Right cardiac atrium (tissue), 5 donors: Measurements from ENCODE around the gene RNF181. TPM values are rescaled to one million over a fixed set of nuclear protein-coding genes. Genes with fewer than 3 reads are reported as not detected.
"Not testable (repeated sequence)": the region's sequence is repeated elsewhere in the genome, so short reads cannot be mapped to it uniquely, and the experiment has no call there.

Experiments
- ATAC-seq, 2 donors: fragments of 200-7000 bp; cut with Tn5 transposase; one replicate each; pipeline versions ENCODE4 v1.8.0 to v1.9.1; 2020; ENCODE audit warnings: moderate library complexity in 2 of 2, mild to moderate bottlenecking in 1 of 2
- DNase-seq, 3 donors: peaks; one replicate each; pipeline ENCODE4 v3.0.0-alpha.2; 2020
- H3K27ac ChIP-seq: one replicate; pipeline ENCODE4 v1.5.1; 2013; ENCODE audit warnings: mild to moderate bottlenecking, low read length, control low read depth, moderate library complexity
- H3K27me3 ChIP-seq: one replicate; pipeline ENCODE4 v1.6.1; 2013; ENCODE audit not compliant: control insufficient read depth, insufficient read depth
- H3K4me1 ChIP-seq: one replicate; pipeline ENCODE4 v1.6.1; 2013; ENCODE audit warnings: low read length; ENCODE audit not compliant: control insufficient read depth, insufficient read depth
- H3K4me3 ChIP-seq: one replicate; pipeline ENCODE4 v1.5.1; 2013; ENCODE audit warnings: low read length, control low read depth
- H3K9me3 ChIP-seq: one replicate; pipeline ENCODE4 v1.6.1; 2013; ENCODE audit warnings: low read length; ENCODE audit not compliant: control insufficient read depth
- WGBS: extraction: QIAGEN DNeasy Blood & Tissue Kit; methylation state at CpG from one replicate; pipeline ENCODE4 v1.1.7; 2013; 5-methylcytosine and 5-hydroxymethylcytosine counted together
- intact Hi-C, 4 donors: fragments of 100-400 bp; cut with DNase I; formaldehyde crosslinking; loops; one replicate each; pipeline versions ENCODE4 v1.11.0 to v1.14.0; 2022 to 2023
- polyA plus RNA-seq: library from polyadenylated mRNA; stranded (reverse); fragments of 200-250 nt; gene quantifications from one replicate; pipeline ENCODE4 v1.2.3, GENCODE V29; 2013
- total RNA-seq, 4 donors: library from RNA; stranded (reverse); fragmentation: NEBNext Ultra II Directional; extraction: Animal tissue kit (Norgen Biotek cat#: 25700); gene quantifications; one replicate each; pipeline ENCODE4 v1.2.1, GENCODE V29; 2021
- donor health status: healthy with polysubstance abuse.
- donor health status: DM: no; HTN: yes; CAD: no.
- donor health status: DM: no; HTN: no; CAD: no.
- donor health status: DM: no; HTN: yes; CAD: no; lungs with severe emphysema.
- donor health status: DM: yes; HTN: yes; CAD: no.

RNF181 gene
- total and polyA plus RNA-seq, 5 donors, result 96.1 to 169 (median 108) TPM

DNA sequence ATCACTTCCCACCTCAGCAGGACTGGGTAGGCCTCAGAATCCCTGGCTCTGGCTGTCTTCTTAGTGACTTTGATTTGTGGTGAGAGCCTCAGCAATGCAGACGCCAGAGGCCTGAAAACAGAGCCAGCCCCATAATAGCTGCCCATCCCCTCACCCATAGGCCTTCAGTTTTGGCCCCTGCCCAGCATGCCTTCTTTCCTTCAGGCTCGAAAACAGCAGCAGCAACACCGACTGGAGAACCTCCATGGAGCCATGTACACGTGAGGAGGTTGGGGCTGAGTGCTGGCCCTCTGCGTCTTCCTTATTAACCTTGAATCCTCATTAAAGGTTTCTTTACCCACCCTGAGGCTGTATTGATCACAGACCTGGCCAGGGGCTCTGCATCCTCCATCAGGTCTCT lies 1.7 kb downstream of the RNF181 start:
- Histone ChIP-seq H3K27me3 (no peaks in the 10 kb centered on the region), H3K4me1 (peaks cover 14% of the 10 kb centered on the region), H3K4me3 (no peak overlapping the region), H3K27ac (no peak overlapping the region), H3K9me3 (no peaks in the 10 kb centered on the region)
- WGBS, result 72% methylated on average over 5 of the region's 5 CpGs
- intact Hi-C loops, result no loop called here
- no peak for ATAC-seq
- DNase-seq, result no peak

GRCh38 chr2:85598594-85599340 lies 3.2 kb downstream of the RNF181 start:
- DNase-seq, result peak in 1 of 3 donors; percentile 26

GRCh38 chr2:85599468-85600234 lies 4.1 kb downstream of the RNF181 start:
- H3K4me1 ChIP-seq, result peaks cover 15% of the 10 kb centered on the region
- no peaks in the 10 kb centered on the region for H3K9me3 ChIP-seq
- DNase-seq (peak in 1 of 3 donors; percentile 49), ATAC-seq (no peak)
- no peak overlapping the region for H3K27ac ChIP-seq
- no peaks in the 10 kb centered on the region for H3K27me3 ChIP-seq
- intact Hi-C loops, result loop anchor here in 2 of 4 donors (5.0 kb wide), 1 partner anchor 37 kb away; the partner anchor contains the start of gene GGCX (in 2 of the 2)
- H3K4me3 ChIP-seq, result no peak overlapping the region
- 61% methylated on average over 17 of the region's 17 CpGs for WGBS

More at GRCh38 chr2:85598594-85599340, 3.2 kb downstream of the RNF181 start:
- no peak for ATAC-seq
- no peaks in the 10 kb centered on the region for H3K9me3 ChIP-seq
- H3K4me3 ChIP-seq, result no peak overlapping the region
- WGBS, result 73% methylated on average over 14 of the region's 14 CpGs
- peaks cover 15% of the 10 kb centered on the region for H3K4me1 ChIP-seq
- intact Hi-C loops, result no loop called here
- H3K27me3 ChIP-seq, result no peaks in the 10 kb centered on the region
- no peak overlapping the region for H3K27ac ChIP-seq

DNA sequence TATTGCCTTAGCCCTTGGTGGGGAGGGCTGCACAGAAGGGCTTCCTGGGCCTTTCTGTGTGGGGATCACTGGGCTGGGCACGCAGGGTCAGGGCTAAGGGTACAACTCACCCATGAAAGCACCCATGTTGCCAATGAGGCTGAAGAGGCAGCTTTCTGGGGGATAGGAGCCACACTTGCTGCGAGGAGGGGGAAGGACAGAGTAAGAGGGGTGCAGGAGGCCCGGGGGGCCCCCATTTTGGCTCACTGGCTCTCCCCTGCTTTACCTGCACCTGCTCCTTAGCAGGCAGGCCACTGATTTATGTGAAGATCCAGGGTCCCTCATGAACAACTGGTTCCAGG lies 4.7 kb downstream of the RNF181 start:
- intact Hi-C loops, result loop anchor here in 2 of 4 donors (5.0 kb wide), 1 partner anchor 38 kb away; the partner anchor contains the start of gene GGCX (in 2 of the 2)
- no peak overlapping the region for H3K27ac ChIP-seq
- no peak overlapping the region for H3K4me3 ChIP-seq
- H3K27me3 ChIP-seq, result no peaks in the 10 kb centered on the region
- peaks cover 14% of the 10 kb centered on the region for H3K4me1 ChIP-seq
- WGBS, result 88% methylated on average over 3 of the region's 3 CpGs
- DNase-seq, result peak in 1 of 3 donors; percentile 36
- H3K9me3 ChIP-seq, result no peaks in the 10 kb centered on the region
- no peak for ATAC-seq

DNA sequence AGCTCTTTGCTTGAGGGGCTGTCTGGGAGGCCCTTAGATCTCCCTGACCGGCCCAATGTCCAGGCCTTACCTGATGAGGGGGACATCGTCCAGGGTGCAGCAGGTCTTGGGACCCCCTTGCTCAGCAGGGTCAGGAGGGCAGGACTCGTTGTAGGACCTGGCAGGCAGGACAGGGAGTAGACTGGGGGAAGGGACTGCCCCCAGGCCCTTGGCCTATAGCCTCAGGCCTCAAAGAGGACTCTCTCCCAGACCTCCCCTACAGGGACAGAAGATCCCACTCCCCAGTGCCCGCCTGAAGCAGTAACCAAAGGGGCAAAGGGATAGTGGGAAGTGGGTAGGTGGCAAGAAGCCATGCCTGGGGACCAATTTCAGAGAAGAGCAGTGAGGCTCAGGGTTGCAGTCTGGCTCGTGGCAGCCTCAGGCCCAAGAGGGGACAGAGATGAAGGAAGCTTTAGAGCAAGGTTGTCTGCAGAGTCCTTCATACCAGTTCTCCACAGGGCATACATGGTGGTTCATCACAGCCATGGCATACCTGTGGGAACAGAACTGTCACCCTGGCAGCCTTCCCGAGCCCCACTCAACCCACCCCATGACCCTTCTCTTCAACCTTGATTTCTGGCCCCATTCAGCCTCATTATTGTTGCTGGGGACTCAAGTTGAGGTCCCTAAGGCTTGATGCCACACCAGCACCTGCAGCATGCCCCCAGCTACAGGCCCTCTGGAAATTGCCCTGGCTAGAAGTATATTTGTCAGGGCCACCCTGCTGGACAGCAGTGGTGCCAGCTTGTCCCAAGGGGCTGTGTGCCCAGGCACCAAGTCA lies 5.6 kb downstream of the RNF181 start:
- no peaks in the 10 kb centered on the region for H3K9me3 ChIP-seq
- ATAC-seq (no peak), DNase-seq (peak in 1 of 3 donors; percentile 35)
- intact Hi-C loops, result loop anchor here in 2 of 4 donors (5.0 kb wide), 1 partner anchor 39 kb away; the partner anchor contains the start of gene GGCX (in 2 of the 2)
- peak overlapping the region; percentile 61 for H3K27ac ChIP-seq
- H3K4me3 ChIP-seq, result peak overlapping the region; percentile 88
- H3K4me1 ChIP-seq, result peaks cover 15% of the 10 kb centered on the region
- no peaks in the 10 kb centered on the region for H3K27me3 ChIP-seq
- WGBS, result 72% methylated on average over 6 of the region's 6 CpGs

DNA sequence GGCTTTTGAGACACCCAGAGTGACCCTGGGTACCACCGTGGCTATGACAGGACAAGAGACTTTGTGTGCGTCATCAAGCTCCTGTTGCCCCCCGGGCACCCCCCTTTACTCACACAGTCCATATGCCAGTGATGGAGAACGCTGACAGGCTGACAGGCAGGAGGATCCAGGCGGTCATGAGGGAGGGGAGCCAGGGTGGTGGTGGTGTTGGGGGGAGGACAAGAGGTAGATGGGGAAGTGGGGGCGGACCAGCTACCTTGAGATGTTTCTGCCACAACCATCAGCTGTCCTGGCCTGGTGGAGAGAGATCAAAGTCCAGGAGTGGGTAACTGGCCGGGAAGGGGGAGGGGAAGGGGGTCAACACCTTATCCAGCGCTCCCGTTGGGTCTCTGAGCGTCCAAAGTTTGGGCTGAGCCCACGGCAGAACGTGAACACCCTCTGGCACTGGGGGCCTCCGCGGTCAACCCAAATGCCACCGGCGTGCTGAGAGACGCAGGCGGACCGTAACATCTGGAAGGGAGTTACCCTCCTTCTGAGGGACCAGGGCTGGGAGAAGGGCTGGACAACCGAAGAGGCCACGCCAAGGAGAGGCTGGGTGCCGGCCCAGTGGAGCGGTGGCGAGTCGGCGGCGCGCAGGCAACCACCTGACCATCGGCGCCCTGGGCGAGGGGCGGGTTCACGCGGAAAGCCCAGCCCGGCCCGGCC lies 6.4 kb downstream of the RNF181 start:
- WGBS, result 5% methylated on average over 36 of the region's 36 CpGs
- H3K27ac ChIP-seq, result peak overlapping the region; percentile 61
- H3K27me3 ChIP-seq, result no peaks in the 10 kb centered on the region
- peak; percentile 81 to 92 (median 91) for DNase-seq
- no peaks in the 10 kb centered on the region for H3K9me3 ChIP-seq
- ATAC-seq, result peak; percentile 72 to 73
- peak overlapping the region; percentile 88 for H3K4me3 ChIP-seq
- peaks cover 14% of the 10 kb centered on the region for H3K4me1 ChIP-seq
- intact Hi-C loops, result loop anchor here in 2 of 4 donors (5.0 kb wide), 1 partner anchor 40 kb away; the partner anchor contains the start of gene GGCX (in 2 of the 2)

DNA sequence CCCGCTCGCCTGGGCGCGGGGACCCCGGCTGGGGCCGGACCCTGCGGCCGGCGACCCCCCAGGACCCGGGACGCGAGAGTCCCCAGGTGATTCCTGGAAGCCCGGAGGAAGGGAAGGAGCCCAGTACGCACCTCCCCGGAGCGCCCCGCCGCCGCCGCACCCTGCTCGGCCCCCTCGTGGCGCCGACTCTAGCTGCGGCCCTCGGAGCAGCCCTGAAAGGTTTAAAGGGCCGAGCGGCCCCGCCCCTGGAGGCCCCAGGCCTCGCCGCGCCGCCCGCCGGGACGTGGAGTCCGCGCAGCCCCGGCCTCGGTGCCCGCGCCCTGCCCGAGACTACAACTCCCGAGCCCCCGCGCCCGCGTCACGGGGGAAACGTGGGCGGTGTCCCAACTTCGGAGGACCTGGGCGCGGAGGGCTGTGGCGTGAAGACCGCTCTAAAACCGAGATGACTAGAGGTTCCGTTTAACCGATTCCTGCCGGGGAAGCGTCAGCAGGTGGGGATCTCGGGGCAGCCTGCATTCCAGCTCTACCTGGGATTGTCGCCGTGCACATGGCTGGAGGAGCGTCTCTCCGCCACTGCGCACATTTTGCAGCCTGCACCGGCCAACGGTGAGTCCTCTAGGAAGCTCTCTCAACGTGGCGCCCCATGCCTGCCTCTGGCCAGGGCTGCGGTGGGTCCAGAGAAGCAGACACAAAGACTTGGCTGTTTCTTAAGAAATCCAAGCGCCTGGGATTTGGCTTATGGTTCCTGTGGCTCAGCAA lies 7.1 kb downstream of the RNF181 start, which contains the start of gene TMEM150A:
TSS of gene TMEM150A (minus strand) at position 223 of the 759 bp plus-strand sequence. CDS start 750 bp downstream, outside the sequence.
- Histone ChIP-seq H3K4me1 (peaks cover 14% of the 10 kb centered on the region), H3K27me3 (no peaks in the 10 kb centered on the region), H3K4me3 (peak within 1 kb of the TSS; percentile 88), H3K9me3 (no peaks in the 10 kb centered on the region), H3K27ac (peak within 1 kb of the TSS; percentile 88)
- intact Hi-C loops, result loop anchor here in 2 of 4 donors (5.0 kb wide), 1 partner anchor 40 kb away; the partner anchor contains the start of gene GGCX (in 2 of the 2)
- peak; percentile 96 to 99 (median 98) for DNase-seq
- ATAC-seq, result peak; percentile 96
- WGBS, result under 1% methylated on average over 73 of the region's 73 CpGs

DNA sequence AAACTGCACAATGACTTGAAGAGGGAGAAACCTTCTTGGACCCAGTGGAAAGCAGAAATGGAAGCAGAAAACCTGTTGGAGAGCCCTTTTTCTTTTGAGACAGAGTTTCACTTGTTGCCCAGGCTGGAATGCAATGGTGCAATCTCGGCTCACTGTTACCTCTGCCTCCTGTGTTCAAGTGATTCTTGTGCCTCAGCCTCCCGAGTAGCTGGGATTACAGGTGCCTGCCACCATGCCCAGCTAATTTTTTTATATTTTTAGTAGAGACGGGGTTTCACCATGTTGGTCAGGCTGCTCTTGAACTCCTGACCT lies 8.5 kb downstream of the RNF181 start:
- not testable (repeated sequence) for ATAC-seq, H3K27me3 ChIP-seq, DNase-seq, H3K9me3 ChIP-seq, H3K4me3 ChIP-seq
- peaks cover 14% of the 10 kb centered on the region for H3K4me1 ChIP-seq
- intact Hi-C loops, result loop anchor here in 2 of 4 donors (5.0 kb wide), 1 partner anchor 42 kb away; the partner anchor contains the start of gene GGCX (in 2 of the 2)
- peak overlapping the region; percentile 23 for H3K27ac ChIP-seq
- WGBS, result 76% methylated on average over 3 of the region's 3 CpGs

DNA sequence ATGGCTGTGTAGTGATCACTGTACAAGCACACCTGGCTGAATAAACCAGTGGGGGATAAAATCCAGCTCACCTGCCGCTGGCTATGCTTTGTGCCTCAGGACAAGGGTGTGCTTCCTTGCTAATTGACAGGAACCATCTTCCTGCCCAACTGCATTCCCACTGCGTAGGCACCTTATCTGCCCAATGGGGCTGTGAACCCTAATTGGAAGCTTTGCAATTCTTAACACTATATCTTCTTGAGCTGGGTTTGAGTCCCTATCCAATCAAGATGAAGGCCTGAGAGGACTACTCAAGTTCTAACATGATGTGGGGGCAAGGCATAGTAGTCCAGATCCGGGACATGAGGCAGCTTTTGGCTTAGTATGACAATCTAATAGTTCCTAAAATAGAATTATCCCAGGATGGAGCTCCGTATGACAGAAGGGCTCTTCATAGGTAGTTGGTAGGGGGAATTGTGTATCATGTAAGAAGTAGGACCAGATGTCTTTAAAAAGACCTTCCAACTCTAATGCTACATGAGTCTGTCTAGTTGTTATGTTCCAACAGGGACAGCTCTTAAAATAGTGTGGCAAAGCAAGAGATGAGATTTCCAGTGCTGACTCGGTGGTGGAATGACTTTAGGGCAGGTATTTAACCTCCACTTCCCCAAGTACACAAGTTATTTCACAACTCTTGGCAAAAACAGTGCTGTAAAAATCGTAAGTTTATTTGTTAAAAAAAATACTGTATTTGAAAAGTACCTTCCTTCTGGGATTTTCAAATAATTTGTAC lies 9.2 kb downstream of the RNF181 start:
- no peak for DNase-seq
- H3K4me3 ChIP-seq, result no peak overlapping the region
- no peak for ATAC-seq
- peaks cover 14% of the 10 kb centered on the region for H3K4me1 ChIP-seq
- H3K9me3 ChIP-seq, result no peaks in the 10 kb centered on the region
- WGBS, result 50% methylated on average over 6 of the region's 6 CpGs
- H3K27me3 ChIP-seq, result no peaks in the 10 kb centered on the region
- intact Hi-C loops, result loop anchor here in 2 of 4 donors (5.0 kb wide), 1 partner anchor 42 kb away; the partner anchor contains the start of gene GGCX (in 2 of the 2)
- peak overlapping the region; percentile 75 for H3K27ac ChIP-seq
